Measurements from ENCODE around the gene DTHD1. TPM values are rescaled to one million over a fixed set of nuclear protein-coding genes. Genes with fewer than 3 reads are reported as not detected.
A peak's percentile ranks its signal among the peaks of the same experiment; 100 is the strongest.

The DTHD1 gene
- polyA plus RNA-seq, 3 donors = not detected

- no peaks in the 10 kb centered on the region for H3K9me3 ChIP-seq (replicated peaks in 1 of 2; ENCODE audit: control insufficient read depth in 1 of 2, insufficient read depth in 1 of 2, low read length in 2 of 2)
- intact Hi-C loops (cut with micrococcal nuclease) = no loop called here
- H3K36me3 ChIP-seq (replicated peaks in 1 of 2; ENCODE audit: control insufficient read depth in 1 of 2, insufficient read depth in 2 of 2, low read length in 2 of 2) = no peaks in the 10 kb centered on the region
- H4K20me1 ChIP-seq (ENCODE audit: insufficient read depth, low read length) = no peaks in the 10 kb centered on the region
- WGBS (ENCODE audit: insufficient coverage) = 0% methylated on average over 1 of the region's 8 CpGs
- H3K4me2 ChIP-seq (replicated peaks; ENCODE audit: extremely low read depth, low read length, poor library complexity, severe bottlenecking) = peak overlapping the region; percentile 72
- no peaks in the 10 kb centered on the region for H3K27me3 ChIP-seq (ENCODE audit: control insufficient read depth in 2 of 2, insufficient read depth in 2 of 2, low read length in 2 of 2)
- peak overlapping the region; percentile 68 to 88 for H3K4me3 Mint-ChIP-seq
- H3K4me1 Mint-ChIP-seq = peaks cover 66% of the 10 kb centered on the region
- no peaks in the 10 kb centered on the region for H3K27me3 Mint-ChIP-seq (ENCODE audit: low read depth in 3 of 3)
- peak overlapping the region; percentile 29 for H3K9ac ChIP-seq (ENCODE audit: insufficient read depth, low read length, poor library complexity, severe bottlenecking)
- H3K4me3 ChIP-seq (replicated peaks in 1 of 3; ENCODE audit: low read depth in 2 of 3, low read length in 3 of 3) = peak overlapping the region in 2 of 3 experiments; percentile 31 to 62
- peak overlapping the region; percentile 29 for H2AFZ ChIP-seq (ENCODE audit: insufficient read depth, low read depth, low read length, poor library complexity, severe bottlenecking)
- H3K9me3 Mint-ChIP-seq = peaks cover 0 to 2% (median 0%) of the 10 kb centered on the region in 7 donors
- peak; percentile 67 to 81 (median 69) for DNase-seq
- peak overlapping the region; percentile 84 to 97 (median 92) for H3K27ac Mint-ChIP-seq
- H3K79me2 ChIP-seq (ENCODE audit: insufficient read depth, low read length) = no peaks in the 10 kb centered on the region
- peaks cover 59 to 74% of the 10 kb centered on the region in 2 donors for H3K4me1 ChIP-seq (ENCODE audit: control insufficient read depth in 1 of 2, insufficient read depth in 2 of 2, low read length in 2 of 2)
- peak overlapping the region; percentile 81 to 82 for H3K27ac ChIP-seq (ENCODE audit: low read depth in 1 of 2, low read length in 2 of 2)
- H3K36me3 Mint-ChIP-seq = peaks cover 0 to 4% of the 10 kb centered on the region in 2 donors
- no peak for TF ChIP-seq CTCF (IDR thresholded peaks at IDR 0.05)
These were observed 29.4 kb downstream of the DTHD1 start for GRCh38 chr4:36310793-36311192.

DNA sequence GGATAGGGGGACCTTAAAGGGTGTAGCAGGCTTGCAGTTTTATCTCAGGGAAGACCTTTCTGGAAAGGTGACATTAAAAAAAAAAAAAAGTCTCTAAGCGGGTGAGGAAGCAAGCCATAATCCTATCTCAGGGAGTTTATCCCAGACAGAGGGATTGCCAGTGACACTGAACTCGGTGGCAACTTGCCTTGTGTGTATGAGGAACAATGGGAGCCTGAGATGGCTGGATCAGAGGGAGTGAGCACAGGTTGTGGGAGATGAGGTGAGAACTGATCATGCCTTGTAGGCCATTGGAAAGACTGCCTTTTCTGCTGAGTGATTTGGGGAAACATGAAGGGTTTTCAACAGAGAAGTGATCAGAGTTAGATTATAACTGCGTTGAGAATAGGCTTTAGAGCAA, 31.1 kb downstream of the DTHD1 start:
- H3K27ac Mint-ChIP-seq = peak overlapping the region; percentile 30 to 95 (median 84)

More for the DNA sequence above, 31.1 kb downstream of the DTHD1 start:
- WGBS (ENCODE audit: insufficient coverage) = 79% methylated on average over 2 of the region's 3 CpGs
- Mint-ChIP-seq H3K27me3 (ENCODE audit: low read depth in 3 of 3) (no peaks in the 10 kb centered on the region), H3K4me3 (peak overlapping the region in 1 of 2 donors; percentile 31), H3K36me3 (peaks cover 0 to 4% of the 10 kb centered on the region in 2 donors), H3K9me3 (peaks cover 0 to 2% (median 0%) of the 10 kb centered on the region in 7 donors), H3K4me1 (peaks cover 58% of the 10 kb centered on the region)
- H3K27me3 ChIP-seq (ENCODE audit: control insufficient read depth in 2 of 2, insufficient read depth in 2 of 2, low read length in 2 of 2) = no peaks in the 10 kb centered on the region
- no peaks in the 10 kb centered on the region for H3K79me2 ChIP-seq (ENCODE audit: insufficient read depth, low read length)
- peaks cover 57 to 64% of the 10 kb centered on the region in 2 donors for H3K4me1 ChIP-seq (ENCODE audit: control insufficient read depth in 1 of 2, insufficient read depth in 2 of 2, low read length in 2 of 2)
- H4K20me1 ChIP-seq (ENCODE audit: insufficient read depth, low read length) = no peaks in the 10 kb centered on the region
- no peak for TF ChIP-seq CTCF (IDR thresholded peaks at IDR 0.05)
- H3K9me3 ChIP-seq (replicated peaks in 1 of 2; ENCODE audit: control insufficient read depth in 1 of 2, insufficient read depth in 1 of 2, low read length in 2 of 2) = no peaks in the 10 kb centered on the region
- H3K4me3 ChIP-seq (replicated peaks in 1 of 3; ENCODE audit: low read depth in 2 of 3, low read length in 3 of 3) = peak overlapping the region in 1 of 3 experiments; percentile 27
- no peak for DNase-seq
- peak overlapping the region; percentile 25 for H2AFZ ChIP-seq (ENCODE audit: insufficient read depth, low read depth, low read length, poor library complexity, severe bottlenecking)
- H3K4me2 ChIP-seq (replicated peaks; ENCODE audit: extremely low read depth, low read length, poor library complexity, severe bottlenecking) = peak overlapping the region; percentile 34
- H3K9ac ChIP-seq (ENCODE audit: insufficient read depth, low read length, poor library complexity, severe bottlenecking) = no peak overlapping the region
- no peaks in the 10 kb centered on the region for H3K36me3 ChIP-seq (replicated peaks in 1 of 2; ENCODE audit: control insufficient read depth in 1 of 2, insufficient read depth in 2 of 2, low read length in 2 of 2)
- intact Hi-C loops (cut with micrococcal nuclease) = no loop called here
- H3K27ac ChIP-seq (ENCODE audit: low read depth in 1 of 2, low read length in 2 of 2) = peak overlapping the region in 1 of 2 donors; percentile 82
